ENCODE results near the gene ALDH1A1.

DNA sequence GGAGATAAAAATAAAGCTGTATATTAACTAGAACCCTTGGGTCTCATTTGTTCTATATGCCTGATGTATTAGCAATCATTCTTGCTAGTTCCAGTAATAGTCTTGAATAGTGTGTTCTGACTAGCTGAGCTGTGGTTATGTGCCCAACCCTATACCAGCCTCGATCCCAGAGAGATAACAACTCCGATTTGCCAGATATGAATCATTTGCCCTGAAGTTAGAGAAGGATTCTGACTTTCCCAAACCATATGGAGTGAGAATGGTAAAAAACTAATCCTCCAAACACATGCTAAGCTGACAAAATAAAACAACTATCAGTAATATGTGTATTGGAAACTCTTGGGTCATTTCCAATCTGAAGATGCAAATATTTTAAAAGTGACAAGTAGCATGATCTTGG lies 64.8 kb downstream of the ALDH1A1 start:
- TF ChIP-seq, protein P1, sequence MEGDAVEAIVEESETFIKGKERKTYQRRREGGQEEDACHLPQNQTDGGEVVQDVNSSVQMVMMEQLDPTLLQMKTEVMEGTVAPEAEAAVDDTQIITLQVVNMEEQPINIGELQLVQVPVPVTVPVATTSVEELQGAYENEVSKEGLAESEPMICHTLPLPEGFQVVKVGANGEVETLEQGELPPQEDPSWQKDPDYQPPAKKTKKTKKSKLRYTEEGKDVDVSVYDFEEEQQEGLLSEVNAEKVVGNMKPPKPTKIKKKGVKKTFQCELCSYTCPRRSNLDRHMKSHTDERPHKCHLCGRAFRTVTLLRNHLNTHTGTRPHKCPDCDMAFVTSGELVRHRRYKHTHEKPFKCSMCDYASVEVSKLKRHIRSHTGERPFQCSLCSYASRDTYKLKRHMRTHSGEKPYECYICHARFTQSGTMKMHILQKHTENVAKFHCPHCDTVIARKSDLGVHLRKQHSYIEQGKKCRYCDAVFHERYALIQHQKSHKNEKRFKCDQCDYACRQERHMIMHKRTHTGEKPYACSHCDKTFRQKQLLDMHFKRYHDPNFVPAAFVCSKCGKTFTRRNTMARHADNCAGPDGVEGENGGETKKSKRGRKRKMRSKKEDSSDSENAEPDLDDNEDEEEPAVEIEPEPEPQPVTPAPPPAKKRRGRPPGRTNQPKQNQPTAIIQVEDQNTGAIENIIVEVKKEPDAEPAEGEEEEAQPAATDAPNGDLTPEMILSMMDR (conservative IDR thresholded peaks at IDR 0.05): no peak
- TF ChIP-seq EZH2 (IDR thresholded peaks at IDR 0.05; ENCODE audit: low read depth): no peak

All from PC-9 (cell line).